ENCODE results near the gene CADM3.

DNA sequence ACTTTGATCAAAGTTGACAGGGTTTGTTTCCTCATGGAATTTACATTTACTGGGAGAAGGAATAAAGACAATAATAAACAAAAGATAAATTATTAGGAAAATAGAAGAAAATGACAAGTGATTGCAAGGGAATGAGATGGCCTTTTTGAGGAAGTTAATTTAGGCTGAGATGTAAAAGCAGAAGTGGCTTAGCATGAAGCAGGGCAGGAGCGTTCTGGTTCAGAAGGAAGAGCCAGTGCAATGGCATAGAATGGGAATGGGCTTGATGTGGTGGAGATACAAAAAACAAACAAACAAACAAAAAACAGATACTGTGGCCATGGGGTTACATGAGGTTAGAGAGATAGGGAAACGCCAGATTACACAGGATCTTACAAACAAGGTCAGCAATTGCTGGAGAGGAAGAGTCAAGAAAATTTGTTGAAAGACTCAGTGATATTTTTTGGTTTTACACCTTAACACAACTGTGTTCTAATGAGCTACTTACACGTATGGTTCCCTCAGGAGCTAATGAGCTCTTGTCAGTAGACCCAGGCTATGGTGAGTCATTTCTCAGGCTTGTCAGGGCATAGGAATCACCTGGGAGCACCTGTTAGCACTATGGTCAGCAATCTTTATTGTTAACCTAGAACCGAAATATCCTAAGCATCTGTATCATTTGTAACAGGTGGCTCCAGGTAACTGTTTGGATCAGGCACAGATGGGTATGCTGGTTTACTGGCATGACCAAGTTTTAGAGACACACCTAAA, 8.7 kb upstream of the CADM3 start:
- TF ChIP-seq, protein P1, sequence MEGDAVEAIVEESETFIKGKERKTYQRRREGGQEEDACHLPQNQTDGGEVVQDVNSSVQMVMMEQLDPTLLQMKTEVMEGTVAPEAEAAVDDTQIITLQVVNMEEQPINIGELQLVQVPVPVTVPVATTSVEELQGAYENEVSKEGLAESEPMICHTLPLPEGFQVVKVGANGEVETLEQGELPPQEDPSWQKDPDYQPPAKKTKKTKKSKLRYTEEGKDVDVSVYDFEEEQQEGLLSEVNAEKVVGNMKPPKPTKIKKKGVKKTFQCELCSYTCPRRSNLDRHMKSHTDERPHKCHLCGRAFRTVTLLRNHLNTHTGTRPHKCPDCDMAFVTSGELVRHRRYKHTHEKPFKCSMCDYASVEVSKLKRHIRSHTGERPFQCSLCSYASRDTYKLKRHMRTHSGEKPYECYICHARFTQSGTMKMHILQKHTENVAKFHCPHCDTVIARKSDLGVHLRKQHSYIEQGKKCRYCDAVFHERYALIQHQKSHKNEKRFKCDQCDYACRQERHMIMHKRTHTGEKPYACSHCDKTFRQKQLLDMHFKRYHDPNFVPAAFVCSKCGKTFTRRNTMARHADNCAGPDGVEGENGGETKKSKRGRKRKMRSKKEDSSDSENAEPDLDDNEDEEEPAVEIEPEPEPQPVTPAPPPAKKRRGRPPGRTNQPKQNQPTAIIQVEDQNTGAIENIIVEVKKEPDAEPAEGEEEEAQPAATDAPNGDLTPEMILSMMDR (IDR thresholded peaks at IDR 0.05; ENCODE audit: low read depth, low read length, poor library complexity, severe bottlenecking), result no peak
- TF ChIP-seq EZH2phosphoT487 (IDR thresholded peaks at IDR 0.05; ENCODE audit: borderline replicate concordance, low read length), result no peak

Measured in DOHH2 (cell line).